Eye (tissue), 1 donor: ENCODE results near the gene EPS15.

Source experiments
- DNase-seq: peaks from one replicate; pipeline ENCODE4 v3.0.0-alpha.2; 2015

The EPS15 gene

GRCh38 chr1:51313268-51313852 lies 205.7 kb downstream of the EPS15 start:
- no peak for DNase-seq

- DNase-seq: no peak
Observed at GRCh38 chr1:51312718-51313117, 206.3 kb downstream of the EPS15 start.

- no peak for DNase-seq
Observed at GRCh38 chr1:51311826-51312225, 207.2 kb downstream of the EPS15 start.

GRCh38 chr1:51310871-51311613 lies 208.0 kb downstream of the EPS15 start:
- no peak for DNase-seq

GRCh38 chr1:51309291-51309690 lies 209.8 kb downstream of the EPS15 start:
- no peak for DNase-seq

GRCh38 chr1:51308636-51309035 lies 210.4 kb downstream of the EPS15 start:
- DNase-seq: no peak

- no peak for DNase-seq
Observed at GRCh38 chr1:51306950-51307349, 212.1 kb downstream of the EPS15 start.

- DNase-seq: no peak
Observed at GRCh38 chr1:51305371-51305823, 213.7 kb downstream of the EPS15 start.

- no peak for DNase-seq
Observed at GRCh38 chr1:51304360-51304759, 214.7 kb downstream of the EPS15 start.
